Smooth muscle cell (in vitro differentiated cells): Measurements from ENCODE around the gene LRCH4. TPM values are rescaled to one million over a fixed set of nuclear protein-coding genes. Genes with fewer than 3 reads are reported as not detected.

ENCODE experiments used
- DNase-seq: peaks from one replicate; lab custom pipeline; 2025; ENCODE audit not compliant: unreplicated experiment; lab: John Stamatoyannopoulos, UW
- H2AFZ ChIP-seq: fragments of 200-600 bp; sonication (generic); 2 replicates; pipeline ENCODE4 v1.6.0; 2016; ENCODE audit warnings: antibody characterized with exemption, low read depth, mild to moderate bottlenecking
- H3F3A ChIP-seq: fragments of 200-600 bp; sonication (generic); 2 replicates; pipeline ENCODE4 v1.6.0; 2017; ENCODE audit warnings: antibody characterized with exemption, low read depth
- H3K27ac ChIP-seq: fragments of 200-600 bp; sonication (generic); 2 replicates; pipeline ENCODE4 v1.5.1; 2016; ENCODE audit warnings: low read depth, mild to moderate bottlenecking
- H3K27me3 ChIP-seq: fragments of 200-600 bp; sonication (generic); 2 replicates; pipeline ENCODE4 v1.6.1; 2016; ENCODE audit warnings: low read depth, mild to moderate bottlenecking
- H3K36me3 ChIP-seq: fragments of 200-600 bp; sonication (generic); 2 replicates; pipeline ENCODE4 v1.5.1; 2016; ENCODE audit warnings: low read depth
- H3K4me1 ChIP-seq: fragments of 200-600 bp; sonication (generic); 2 replicates; pipeline ENCODE4 v1.5.1; 2016; ENCODE audit warnings: low read depth
- H3K4me2 ChIP-seq: fragments of 200-600 bp; sonication (generic); 2 replicates; pipeline ENCODE4 v1.6.0; 2016; ENCODE audit warnings: mild to moderate bottlenecking
- H3K4me3 ChIP-seq: fragments of 200-600 bp; sonication (generic); 2 replicates; pipeline ENCODE4 v1.5.1; 2016; ENCODE audit warnings: mild to moderate bottlenecking
- H3K79me2 ChIP-seq: fragments of 200-600 bp; sonication (generic); 2 replicates; pipeline ENCODE4 v1.6.0; 2016; ENCODE audit warnings: low read depth, mild to moderate bottlenecking
- H3K9ac ChIP-seq: fragments of 200-600 bp; sonication (generic); 2 replicates; pipeline ENCODE4 v1.6.0; 2016; ENCODE audit warnings: low read depth
- H3K9me3 ChIP-seq: fragments of 200-600 bp; sonication (generic); replicated peaks from 2 replicates; pipeline ENCODE4 v1.5.1; 2016; ENCODE audit warnings: low read depth
- H4K20me1 ChIP-seq: fragments of 200-600 bp; sonication (generic); 2 replicates; pipeline ENCODE4 v1.6.0; 2016; ENCODE audit warnings: low read depth
- CTCF ChIP-seq: fragments of 200-600 bp; sonication (generic); IDR thresholded peaks from 2 replicates; pipeline ENCODE4 v1.5.1; 2017; ENCODE audit warnings: borderline replicate concordance, mild to moderate bottlenecking, antibody characterized with exemption; ENCODE audit not compliant: insufficient read depth, poor library complexity, severe bottlenecking
- WGBS: methylation state at CpG from one replicate; pipeline ENCODE4 v1.1.7; 2016; ENCODE audit warnings: low lambda C conversion rate; 5-methylcytosine and 5-hydroxymethylcytosine counted together
- polyA plus RNA-seq: library from polyadenylated mRNA; unstranded; fragments of >200 nt; fragmentation: Nextera tagmentation; extraction: Ambion mirVana; gene quantifications from 2 replicates; pipeline ENCODE4 v1.2.1, GENCODE V29; 2016
- total RNA-seq: library from RNA; depleted of rRNA; stranded (reverse); fragments of >200 nt; gene quantifications from 2 replicates; pipeline ENCODE4 v1.2.3, GENCODE V29; 2014

LRCH4 gene
- total and polyA plus RNA-seq, 2 experiments from 2014 or later = 48.2 to 58.5 TPM

GRCh38 chr7:100568176-100568895, 17.6 kb downstream of the LRCH4 start:
- no peak for DNase-seq
- no peak overlapping the region for H3K27ac ChIP-seq
- TF ChIP-seq CTCF = no peak
- no peaks in the 10 kb centered on the region for H3K36me3 ChIP-seq
- H2AFZ ChIP-seq = no peak overlapping the region
- no peak overlapping the region for H3K9ac ChIP-seq
- no peak overlapping the region for H3K4me3 ChIP-seq
- no peak overlapping the region for H3K4me2 ChIP-seq
- peaks cover 7% of the 10 kb centered on the region for H3K27me3 ChIP-seq
- H3K9me3 ChIP-seq = no peaks in the 10 kb centered on the region
- H3K4me1 ChIP-seq = peaks cover 11% of the 10 kb centered on the region
- no peaks in the 10 kb centered on the region for H3F3A ChIP-seq
- WGBS = 86% methylated on average over 7 of the region's 11 CpGs
- no peaks in the 10 kb centered on the region for H3K79me2 ChIP-seq
- no peaks in the 10 kb centered on the region for H4K20me1 ChIP-seq

GRCh38 chr7:100567751-100568175, 18.2 kb downstream of the LRCH4 start:
- H3K36me3 ChIP-seq = no peaks in the 10 kb centered on the region
- no peaks in the 10 kb centered on the region for H3F3A ChIP-seq
- DNase-seq = no peak
- no peak overlapping the region for H3K4me3 ChIP-seq
- H3K27ac ChIP-seq = no peak overlapping the region
- peaks cover 7% of the 10 kb centered on the region for H3K27me3 ChIP-seq
- no peaks in the 10 kb centered on the region for H3K79me2 ChIP-seq
- H3K9ac ChIP-seq = no peak overlapping the region
- no peaks in the 10 kb centered on the region for H3K9me3 ChIP-seq
- WGBS = 83% methylated on average over 3 of the region's 3 CpGs
- no peak for TF ChIP-seq CTCF
- H3K4me1 ChIP-seq = peaks cover 11% of the 10 kb centered on the region
- H4K20me1 ChIP-seq = no peaks in the 10 kb centered on the region
- no peak overlapping the region for H3K4me2 ChIP-seq
- no peak overlapping the region for H2AFZ ChIP-seq

GRCh38 chr7:100567031-100567730, 18.7 kb downstream of the LRCH4 start:
- Histone ChIP-seq H3K4me3 (no peak overlapping the region), H3K36me3 (no peaks in the 10 kb centered on the region), H3K9ac (no peak overlapping the region), H3F3A (no peaks in the 10 kb centered on the region), H3K79me2 (no peaks in the 10 kb centered on the region), H3K27ac (no peak overlapping the region), H3K4me1 (peaks cover 11% of the 10 kb centered on the region), H4K20me1 (no peaks in the 10 kb centered on the region), H3K9me3 (no peaks in the 10 kb centered on the region), H3K27me3 (peaks cover 7% of the 10 kb centered on the region), H2AFZ (no peak overlapping the region), H3K4me2 (no peak overlapping the region)
- 86% methylated on average over 12 of the region's 12 CpGs for WGBS
- DNase-seq = no peak
- TF ChIP-seq CTCF = no peak
